PC-9 (cell line): ENCODE results near the gene SLC35A2. TPM values are rescaled to one million over a fixed set of nuclear protein-coding genes. Genes with fewer than 3 reads are reported as not detected.

Experiments used
- BruUV-seq: library from RNA; stranded (reverse); fragments of 400-500 nt; replicated peaks from 2 replicates; lab custom pipeline; 2021; lab: Mats Ljungman, UMichigan
- CTCF ChIA-PET: fragments of 300-600 bp; sonication (Branson Sonifier 250); formaldehyde crosslinking; loops from one replicate; lab custom pipeline; 2022; ENCODE audit warnings: antibody characterized with exemption; lab: Charles Lee
- POLR2A ChIA-PET: fragments of 300-600 bp; sonication (Branson Sonifier 250); formaldehyde crosslinking; loops from one replicate; lab custom pipeline; 2022; ENCODE audit warnings: antibody characterized with exemption; ENCODE audit not compliant: unreplicated experiment; lab: Charles Lee
- DNase-seq, 2 experiments: peaks; one replicate each; pipeline versions ENCODE4 v3.0.0 to v3.0.0-alpha.2; 2015 to 2022; ENCODE audit warnings: mixed read lengths in 1 of 2
- H2AFZ ChIP-seq: fragments of 200-600 bp; sonication (generic); 2 replicates; pipeline ENCODE4 v1.8.1; 2017; ENCODE audit warnings: antibody characterized with exemption
- H3F3A ChIP-seq: fragments of 200-600 bp; sonication (generic); 2 replicates; pipeline ENCODE4 v1.8.1; 2017; ENCODE audit warnings: antibody characterized with exemption, mild to moderate bottlenecking, low read depth; ENCODE audit not compliant: insufficient read depth
- H3K27ac ChIP-seq: fragments of 200-600 bp; sonication (generic); 2 replicates; pipeline ENCODE4 v1.6.1; 2016; ENCODE audit warnings: mixed run types
- H3K27me3 ChIP-seq: fragments of 200-600 bp; sonication (generic); 2 replicates; pipeline ENCODE4 v1.6.1; 2016; ENCODE audit warnings: low read depth, mixed run types; ENCODE audit not compliant: insufficient read depth
- H3K36me3 ChIP-seq: fragments of 200-600 bp; sonication (generic); 2 replicates; pipeline ENCODE4 v1.6.1; 2016; ENCODE audit warnings: low read depth, mixed run types
- H3K4me1 ChIP-seq: fragments of 200-600 bp; sonication (generic); replicated peaks from 2 replicates; pipeline ENCODE4 v1.6.1; 2016; ENCODE audit warnings: mixed run types; ENCODE audit not compliant: insufficient read depth
- H3K4me2 ChIP-seq: fragments of 200-600 bp; sonication (generic); 2 replicates; pipeline ENCODE4 v1.6.1; 2017; ENCODE audit warnings: mixed run types
- H3K4me3 ChIP-seq: fragments of 200-600 bp; sonication (generic); 2 replicates; pipeline ENCODE4 v1.6.1; 2016; ENCODE audit warnings: mixed run types
- H3K79me2 ChIP-seq: fragments of 200-600 bp; sonication (generic); 2 replicates; pipeline ENCODE4 v1.6.1; 2017; ENCODE audit warnings: low read depth, mixed run types
- H3K9me2 ChIP-seq: fragments of 200-600 bp; sonication (generic); 2 replicates; pipeline ENCODE4 v1.8.1; 2017; ENCODE audit warnings: mild to moderate bottlenecking; ENCODE audit not compliant: insufficient read depth
- H3K9me3 ChIP-seq: fragments of 200-600 bp; sonication (generic); 2 replicates; pipeline ENCODE4 v1.8.1; 2016; ENCODE audit warnings: low read depth; ENCODE audit not compliant: insufficient read depth
- H4K20me1 ChIP-seq: fragments of 200-600 bp; sonication (generic); 2 replicates; pipeline ENCODE4 v1.8.1; 2017; ENCODE audit not compliant: insufficient read depth
- CTCF ChIP-seq: fragments of 200-600 bp; sonication (generic); conservative IDR thresholded peaks from 2 replicates; pipeline ENCODE4 v1.6.1; 2017; ENCODE audit warnings: mixed run types, antibody characterized with exemption, mild to moderate bottlenecking, moderate library complexity
- EZH2 ChIP-seq: fragments of 200-600 bp; sonication (generic); IDR thresholded peaks from 2 replicates; pipeline ENCODE4 v1.8.0; 2017; ENCODE audit warnings: antibody characterized with exemption, low read depth
- intact Hi-C: fragments of 100-400 bp; cut with micrococcal nuclease; formaldehyde crosslinking; loops from one replicate; pipeline ENCODE4 v1.10.0; 2022; ENCODE audit not compliant: unreplicated experiment
- total RNA-seq: library from RNA; stranded (reverse); gene quantifications from 2 replicates; pipeline ENCODE4 v1.2.3, GENCODE V29; 2021

Gene SLC35A2
- total RNA-seq, 1 experiment from 2014 or later = 29.6 TPM

DNA sequence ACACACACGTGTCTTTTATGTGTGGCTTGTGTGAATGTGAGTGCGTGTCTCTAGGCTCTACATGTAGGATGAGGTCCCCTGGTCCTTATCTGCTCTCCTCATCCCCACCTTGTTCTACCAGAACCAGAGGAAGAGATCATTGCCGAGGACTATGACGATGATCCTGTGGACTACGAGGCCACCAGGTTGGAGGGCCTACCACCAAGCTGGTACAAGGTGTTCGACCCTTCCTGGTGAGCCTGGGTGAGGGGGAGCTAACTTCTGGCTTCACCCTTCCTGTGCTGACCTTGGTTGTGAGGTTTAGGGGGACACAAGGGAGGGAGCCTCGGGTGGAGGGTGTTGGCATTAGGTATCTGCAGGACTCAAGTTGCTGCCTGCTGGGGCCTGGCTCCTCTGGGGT lies 10.4 kb downstream of the SLC35A2 start:
- ChIA-PET CTCF (no interaction called here), POLR2A (no interaction called here)
- intact Hi-C loops = no loop called here
- Histone ChIP-seq H3K9me2 (no peaks in the 10 kb centered on the region), H3K4me2 (no peak overlapping the region), H3K9me3 (no peaks in the 10 kb centered on the region), H4K20me1 (no peaks in the 10 kb centered on the region), H3K27ac (no peak overlapping the region), H3K4me1 (no peaks in the 10 kb centered on the region), H3K36me3 (no peaks in the 10 kb centered on the region), H3K79me2 (peaks cover 18% of the 10 kb centered on the region), H2AFZ (no peak overlapping the region), H3F3A (no peaks in the 10 kb centered on the region), H3K4me3 (no peak overlapping the region), H3K27me3 (no peaks in the 10 kb centered on the region)
- TF ChIP-seq CTCF (no peak), EZH2 (no peak)
- DNase-seq = no peak
- no TSS peak for BruUV-seq

DNA sequence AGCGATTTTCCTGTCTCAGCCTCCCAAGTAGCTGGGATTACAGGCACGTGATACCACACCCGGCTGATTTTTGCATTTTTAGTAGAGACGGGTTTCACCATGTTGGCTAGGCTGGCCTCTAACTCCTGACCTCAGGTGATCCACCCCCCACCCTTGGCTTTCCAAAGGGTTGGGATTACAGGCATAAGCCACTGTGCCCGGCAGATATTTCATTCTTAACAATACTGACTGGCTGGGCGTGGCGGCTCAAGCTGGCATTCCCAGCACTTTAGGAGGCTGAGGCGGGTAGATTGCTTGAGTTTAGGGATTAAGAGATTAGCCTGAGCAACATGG lies 12.4 kb downstream of the SLC35A2 start:
- Histone ChIP-seq H3K79me2 (peaks cover 18% of the 10 kb centered on the region), H3K36me3 (no peaks in the 10 kb centered on the region), H3K27ac (no peak overlapping the region), H3K4me1 (no peaks in the 10 kb centered on the region), H3K27me3 (no peaks in the 10 kb centered on the region), H3F3A (no peaks in the 10 kb centered on the region), H3K4me2 (peak overlapping the region; percentile 70), H3K9me2 (no peaks in the 10 kb centered on the region), H3K9me3 (no peaks in the 10 kb centered on the region), H2AFZ (no peak overlapping the region), H4K20me1 (no peaks in the 10 kb centered on the region), H3K4me3 (peak overlapping the region; percentile 59; the same call in 1 of the 2 replicates)
- DNase-seq = no peak
- TF ChIP-seq EZH2 = no peak
- intact Hi-C loops = loop anchor here (5.0 kb wide), 1 partner anchor 97 kb away; the partner anchor contains the start of gene HDAC6
- no TSS peak for BruUV-seq
- CTCF ChIA-PET = no interaction called here
- POLR2A ChIA-PET = no interaction called here

GRCh38 chrX:48897625-48898306 lies 13.7 kb downstream of the SLC35A2 start, which contains the start of the genes PQBP1 and TIMM17B:
PQBP1 (plus strand) TSS chrX:48897930; CDS start chrX:48898510, 580 bp downstream.
TIMM17B (minus strand) TSS chrX:48897768; CDS start chrX:48897749, 19 bp downstream.
- intact Hi-C loops = loop anchor here (1.0 to 5.0 kb wide), 2 partner anchors 95 to 136 kb away; partner anchors contain the start of genes GLOD5 and HDAC6
- Histone ChIP-seq H3F3A (no peaks in the 10 kb centered on the region), H3K79me2 (peaks cover 18% of the 10 kb centered on the region), H2AFZ (peak within 1 kb of the TSS; percentile 72; the same call in 1 of the 2 replicates), H3K4me3 (peak within 1 kb of the TSS; percentile 59), H3K27ac (peak within 1 kb of the TSS; percentile 84), H3K27me3 (no peaks in the 10 kb centered on the region), H3K9me3 (no peaks in the 10 kb centered on the region), H3K9me2 (no peaks in the 10 kb centered on the region), H4K20me1 (no peaks in the 10 kb centered on the region), H3K4me1 (no peaks in the 10 kb centered on the region), H3K36me3 (no peaks in the 10 kb centered on the region), H3K4me2 (peak within 1 kb of the TSS; percentile 70)
- TSS peak; percentile 69 for BruUV-seq
- ChIA-PET POLR2A (interaction anchor here (0.6 to 0.7 kb wide), 4 partner anchors 93 to 175 kb away, joined by 3 to 9 read pairs (median 4); no protein-coding TSS in a partner anchor), CTCF (interaction anchor here (0.6 kb wide), 1 partner anchor 30 kb away, joined by 3 read pairs; no protein-coding TSS in a partner anchor)
- no peak for TF ChIP-seq EZH2
- TF ChIP-seq CTCF = no peak
- DNase-seq = peak; percentile 77 to 86
